GM12801 (cell line): ENCODE results near the gene TLK1.

Experiments used
- CTCF ChIP-seq: IDR thresholded peaks from one replicate; pipeline ENCODE4 v1.5.1; 2011; ENCODE audit warnings: control low read depth; ENCODE audit not compliant: insufficient read length; ENCODE audit errors: extremely low read depth

The TLK1 gene

GRCh38 chr2:170968205-170969003 is 192.3 kb downstream of the TLK1 start:
- TF ChIP-seq CTCF: no peak

GRCh38 chr2:170967553-170967952 is 193.1 kb downstream of the TLK1 start:
- TF ChIP-seq CTCF: no peak

- TF ChIP-seq CTCF: no peak
Measured at GRCh38 chr2:170966648-170967396, 193.9 kb downstream of the TLK1 start.

GRCh38 chr2:170965446-170966225 is 195.1 kb downstream of the TLK1 start:
- no peak for TF ChIP-seq CTCF

GRCh38 chr2:170963386-170963785 is 197.3 kb downstream of the TLK1 start:
- TF ChIP-seq CTCF: no peak

- TF ChIP-seq CTCF: no peak
Measured at GRCh38 chr2:170953941-170954340, 206.8 kb downstream of the TLK1 start.

GRCh38 chr2:170950221-170950761 is 210.4 kb downstream of the TLK1 start:
- TF ChIP-seq CTCF: no peak
